Stimulated activated CD8-positive, alpha-beta memory T cell treated with anti-CD3 and anti-CD28 coated beads, Interleukin-15, amount 100 ng/mL, for 4 hours (primary cell): Measurements from ENCODE around the gene CHKB.

Experiments used
- DNase-seq, 2 donors: peaks; one replicate each; pipeline ENCODE4 v3.0.0-alpha.2; 2020; ENCODE audit warnings: low read depth in 2 of 2

The CHKB gene

DNA sequence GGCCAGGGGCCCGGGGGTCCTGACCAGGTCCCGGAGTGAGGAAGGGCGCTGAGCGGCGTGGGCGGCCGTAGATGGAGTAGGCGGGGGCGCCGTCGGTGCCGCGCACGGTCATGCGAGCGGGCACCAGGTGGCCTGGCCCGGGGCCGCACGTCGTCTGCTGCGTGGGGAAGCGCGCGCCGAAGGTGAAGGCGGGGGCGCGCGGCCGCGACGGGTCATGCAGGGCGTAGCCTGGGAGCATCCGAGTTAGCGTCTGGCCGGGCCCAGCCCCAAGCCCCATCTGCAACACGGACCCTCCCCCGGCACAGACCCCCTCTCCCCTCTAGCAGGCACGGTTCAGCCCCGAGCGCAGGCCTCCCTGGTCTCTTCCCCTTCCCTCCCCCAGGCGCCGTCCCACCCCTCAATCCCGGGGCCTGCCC, 51.1 kb downstream of the CHKB start:
- peak in 1 of 2 donors; percentile 60 for DNase-seq

DNA sequence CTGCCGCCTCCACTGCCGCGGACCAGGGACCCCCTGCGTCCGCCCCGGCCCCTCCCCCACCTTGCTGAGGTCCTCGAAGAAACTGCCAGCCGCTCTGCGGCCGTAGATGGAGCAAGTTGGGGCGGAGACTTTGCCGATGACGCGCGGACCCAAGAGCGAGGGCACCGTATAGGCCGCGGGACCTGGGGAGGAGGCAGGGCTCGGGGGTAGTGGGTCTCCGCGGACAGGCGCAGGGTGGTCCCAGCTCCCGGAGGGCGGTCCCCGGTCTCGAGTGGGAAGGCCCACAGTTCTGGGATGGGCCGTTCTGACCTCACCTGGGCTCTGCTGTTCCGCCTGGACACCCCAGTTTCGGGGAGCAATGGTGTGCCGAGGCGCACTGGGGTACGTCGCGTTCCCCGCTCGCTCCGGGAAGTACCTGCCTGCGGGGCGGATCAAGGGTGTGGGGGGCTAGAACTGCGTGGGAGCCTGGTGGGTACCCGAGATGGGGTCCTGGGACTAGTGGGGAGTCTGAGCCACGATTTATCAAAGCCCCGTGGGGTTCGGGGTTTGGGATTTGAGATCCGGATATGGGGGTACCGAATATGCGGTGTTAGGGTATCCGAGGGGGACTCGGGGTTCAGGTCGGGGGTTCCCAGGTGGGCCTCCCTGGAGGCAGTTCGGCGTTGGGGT, 51.6 kb downstream of the CHKB start:
- peak; percentile 69 to 72 for DNase-seq

DNA sequence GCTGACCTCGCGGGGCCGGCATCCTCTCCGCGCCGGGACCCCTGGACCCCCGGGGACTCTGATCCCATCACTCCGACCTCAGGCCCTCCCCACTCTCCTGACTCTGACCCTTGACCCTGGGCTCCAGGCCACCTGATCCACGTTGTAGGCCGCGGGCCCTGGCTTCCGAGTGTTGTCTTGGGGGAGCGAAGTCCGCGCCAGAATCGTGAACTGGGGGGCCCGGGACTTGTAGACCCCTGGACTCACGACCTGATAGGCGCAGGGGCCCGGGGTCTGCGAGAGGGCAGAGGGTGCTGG, 52.1 kb downstream of the CHKB start:
- DNase-seq: no peak

DNA sequence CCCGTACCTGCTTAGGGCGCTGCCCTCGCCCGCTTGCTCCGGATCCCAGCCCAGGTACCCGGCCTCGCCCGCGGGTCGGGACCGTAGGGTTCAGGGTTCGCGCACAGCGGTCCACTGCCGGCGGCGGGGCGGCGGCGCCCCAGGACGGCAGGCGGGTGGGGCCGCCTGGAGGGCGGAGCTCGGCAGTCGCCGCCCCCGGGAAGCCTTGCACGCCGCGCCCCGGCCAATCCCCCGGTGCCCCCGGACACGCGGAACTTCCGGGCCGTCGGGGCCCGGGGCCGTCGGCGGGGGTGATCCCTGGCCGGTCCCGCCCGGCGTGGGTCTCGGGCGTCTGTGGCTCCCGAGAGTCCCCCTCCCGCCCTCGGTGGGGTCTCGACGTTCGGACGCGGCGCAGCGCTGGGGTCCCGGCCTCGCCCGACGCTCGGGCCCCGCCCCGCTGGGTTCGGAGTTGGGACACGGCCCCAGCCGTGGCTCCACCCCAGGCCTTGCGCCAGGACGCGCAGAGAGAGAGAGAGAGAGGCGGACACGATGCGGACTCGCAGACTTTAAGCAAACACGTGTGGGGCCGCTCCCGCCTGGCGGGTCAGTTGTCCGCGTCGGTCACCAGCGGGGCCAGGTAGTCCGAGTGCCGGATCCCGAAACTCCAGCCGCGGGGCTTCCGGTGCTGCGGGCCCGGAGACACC, 52.6 kb downstream of the CHKB start, which contains the start of gene TYMP:
TSS of gene TYMP (minus strand) at position 116 of the 683 bp plus-strand sequence. CDS start 303 bp downstream, outside the sequence.
- DNase-seq: peak in 1 of 2 donors; percentile 61

DNA sequence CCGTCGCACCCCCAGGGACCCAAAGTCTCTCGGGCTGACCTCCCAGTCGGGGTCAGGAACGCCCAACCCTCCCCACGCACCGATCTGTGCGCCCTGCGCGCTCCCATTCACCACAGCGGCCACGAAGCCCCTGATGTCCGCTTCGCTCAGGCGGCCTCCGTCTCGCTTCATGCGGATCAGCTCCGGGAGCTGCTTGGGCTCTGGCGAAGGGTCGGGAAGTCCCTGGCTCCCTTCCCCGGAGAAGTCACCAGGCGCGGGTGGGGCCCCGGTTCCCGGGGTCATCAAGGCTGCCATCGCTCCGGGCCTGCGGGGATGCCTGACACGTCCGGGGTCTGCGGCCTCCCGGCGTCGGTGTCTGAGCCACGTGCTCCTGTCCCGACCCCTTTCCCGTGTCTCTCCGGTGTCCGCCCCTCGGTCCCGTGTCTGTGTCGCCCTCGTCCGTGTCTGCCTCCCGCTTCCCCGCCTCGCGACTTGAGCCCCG, 53.2 kb downstream of the CHKB start:
- no peak for DNase-seq
